PC-9 (cell line): ENCODE measurements around the gene TK1. TPM values are rescaled to one million over a fixed set of nuclear protein-coding genes. Genes with fewer than 3 reads are reported as not detected.

Experiments
- BruUV-seq: library from RNA; stranded (reverse); fragments of 400-500 nt; replicated peaks from 2 replicates; lab custom pipeline; 2021; lab: Mats Ljungman, UMichigan
- CTCF ChIA-PET: fragments of 300-600 bp; sonication (Branson Sonifier 250); formaldehyde crosslinking; loops from one replicate; lab custom pipeline; 2022; ENCODE audit warnings: antibody characterized with exemption; lab: Charles Lee
- POLR2A ChIA-PET: fragments of 300-600 bp; sonication (Branson Sonifier 250); formaldehyde crosslinking; loops from one replicate; lab custom pipeline; 2022; ENCODE audit warnings: antibody characterized with exemption; ENCODE audit not compliant: unreplicated experiment; lab: Charles Lee
- DNase-seq, 2 experiments: peaks; one replicate each; pipeline versions ENCODE4 v3.0.0 to v3.0.0-alpha.2; 2015 to 2022; ENCODE audit warnings: mixed read lengths in 1 of 2
- H2AFZ ChIP-seq: fragments of 200-600 bp; sonication (generic); 2 replicates; pipeline ENCODE4 v1.8.1; 2017; ENCODE audit warnings: antibody characterized with exemption
- H3F3A ChIP-seq: fragments of 200-600 bp; sonication (generic); 2 replicates; pipeline ENCODE4 v1.8.1; 2017; ENCODE audit warnings: antibody characterized with exemption, mild to moderate bottlenecking, low read depth; ENCODE audit not compliant: insufficient read depth
- H3K27ac ChIP-seq: fragments of 200-600 bp; sonication (generic); 2 replicates; pipeline ENCODE4 v1.6.1; 2016; ENCODE audit warnings: mixed run types
- H3K27me3 ChIP-seq: fragments of 200-600 bp; sonication (generic); 2 replicates; pipeline ENCODE4 v1.6.1; 2016; ENCODE audit warnings: low read depth, mixed run types; ENCODE audit not compliant: insufficient read depth
- H3K36me3 ChIP-seq: fragments of 200-600 bp; sonication (generic); 2 replicates; pipeline ENCODE4 v1.6.1; 2016; ENCODE audit warnings: low read depth, mixed run types
- H3K4me1 ChIP-seq: fragments of 200-600 bp; sonication (generic); replicated peaks from 2 replicates; pipeline ENCODE4 v1.6.1; 2016; ENCODE audit warnings: mixed run types; ENCODE audit not compliant: insufficient read depth
- H3K4me2 ChIP-seq: fragments of 200-600 bp; sonication (generic); 2 replicates; pipeline ENCODE4 v1.6.1; 2017; ENCODE audit warnings: mixed run types
- H3K4me3 ChIP-seq: fragments of 200-600 bp; sonication (generic); 2 replicates; pipeline ENCODE4 v1.6.1; 2016; ENCODE audit warnings: mixed run types
- H3K79me2 ChIP-seq: fragments of 200-600 bp; sonication (generic); 2 replicates; pipeline ENCODE4 v1.6.1; 2017; ENCODE audit warnings: low read depth, mixed run types
- H3K9me2 ChIP-seq: fragments of 200-600 bp; sonication (generic); 2 replicates; pipeline ENCODE4 v1.8.1; 2017; ENCODE audit warnings: mild to moderate bottlenecking; ENCODE audit not compliant: insufficient read depth
- H3K9me3 ChIP-seq: fragments of 200-600 bp; sonication (generic); 2 replicates; pipeline ENCODE4 v1.8.1; 2016; ENCODE audit warnings: low read depth; ENCODE audit not compliant: insufficient read depth
- H4K20me1 ChIP-seq: fragments of 200-600 bp; sonication (generic); 2 replicates; pipeline ENCODE4 v1.8.1; 2017; ENCODE audit not compliant: insufficient read depth
- EZH2 ChIP-seq: fragments of 200-600 bp; sonication (generic); IDR thresholded peaks from 2 replicates; pipeline ENCODE4 v1.8.0; 2017; ENCODE audit warnings: antibody characterized with exemption, low read depth
- intact Hi-C: fragments of 100-400 bp; cut with micrococcal nuclease; formaldehyde crosslinking; loops from one replicate; pipeline ENCODE4 v1.10.0; 2022; ENCODE audit not compliant: unreplicated experiment
- total RNA-seq: library from RNA; stranded (reverse); gene quantifications from 2 replicates; pipeline ENCODE4 v1.2.3, GENCODE V29; 2021
- TF ChIP-seq, protein P1 (sequence below): fragments of 200-600 bp; sonication (generic); conservative IDR thresholded peaks from 2 replicates; pipeline ENCODE4 v1.6.1; 2017; ENCODE audit warnings: mixed run types, antibody characterized with exemption, mild to moderate bottlenecking, moderate library complexity

The TK1 gene
- total RNA-seq, 1 experiment from 2014 or later: 137 TPM

DNA sequence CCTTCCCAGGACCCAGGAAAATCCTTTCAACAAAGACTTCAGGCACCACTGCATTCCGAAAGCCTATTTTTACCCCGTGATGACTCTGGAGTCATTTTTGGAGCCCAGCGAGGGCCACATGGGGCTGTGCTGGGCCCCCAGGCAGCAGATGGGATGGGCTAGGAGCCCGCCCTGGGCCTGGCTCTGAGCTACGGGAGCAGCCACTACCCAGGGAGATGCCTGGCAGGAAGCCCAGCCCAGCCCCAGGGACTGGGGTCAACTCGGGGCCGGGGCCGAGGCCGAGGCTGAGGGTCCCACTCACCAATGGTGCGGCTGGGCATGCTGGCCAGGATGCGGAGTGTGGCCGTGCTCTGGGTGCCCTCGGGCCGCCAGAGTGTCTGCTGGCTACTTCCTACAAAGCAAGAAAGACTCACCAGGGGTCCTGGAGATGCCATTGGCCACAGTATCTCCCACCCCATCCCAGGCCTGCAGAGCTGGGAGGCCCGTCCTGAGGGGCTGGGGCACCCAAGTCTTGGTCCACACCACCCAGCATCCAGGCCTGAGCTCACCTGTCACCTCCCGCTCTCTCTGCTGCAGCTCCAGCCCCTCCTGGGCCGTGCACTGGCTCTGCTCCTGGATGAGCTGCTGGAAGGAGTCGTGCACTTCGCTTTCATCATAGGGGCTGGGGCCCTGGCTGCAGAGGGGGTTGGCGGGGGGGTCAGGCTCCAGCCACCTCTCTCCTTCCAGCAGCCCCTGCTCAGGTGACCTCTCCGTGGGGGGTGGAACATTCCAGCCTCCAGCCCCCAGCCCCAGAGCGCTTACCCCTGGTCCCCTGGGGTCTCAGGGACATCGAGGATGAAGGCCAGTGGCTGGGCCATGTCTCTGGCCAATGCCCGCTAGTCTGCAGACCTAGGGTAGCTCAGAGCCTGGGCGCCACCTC lies 60.6 kb downstream of the TK1 start:
- CTCF ChIA-PET: interaction anchor here (1.1 kb wide), 1 partner anchor 12 kb away, joined by 3 read pairs; no protein-coding TSS in a partner anchor
- Histone ChIP-seq H3K79me2 (peaks cover 13% of the 10 kb centered on the region), H2AFZ (no peak overlapping the region), H4K20me1 (no peaks in the 10 kb centered on the region), H3K36me3 (no peaks in the 10 kb centered on the region), H3K27me3 (no peaks in the 10 kb centered on the region), H3F3A (peaks cover 11% of the 10 kb centered on the region; the same call in 1 of the 2 replicates), H3K9me2 (no peaks in the 10 kb centered on the region), H3K27ac (no peak overlapping the region), H3K4me2 (peak overlapping the region; percentile 96; the same call in 1 of the 2 replicates), H3K9me3 (no peaks in the 10 kb centered on the region), H3K4me1 (peaks cover 13% of the 10 kb centered on the region), H3K4me3 (no peak overlapping the region)
- intact Hi-C loops: no loop called here
- POLR2A ChIA-PET: interaction anchor here (0.6 kb wide), 1 partner anchor 14 kb away, joined by 5 read pairs; no protein-coding TSS in a partner anchor
- TF ChIP-seq, protein P1, sequence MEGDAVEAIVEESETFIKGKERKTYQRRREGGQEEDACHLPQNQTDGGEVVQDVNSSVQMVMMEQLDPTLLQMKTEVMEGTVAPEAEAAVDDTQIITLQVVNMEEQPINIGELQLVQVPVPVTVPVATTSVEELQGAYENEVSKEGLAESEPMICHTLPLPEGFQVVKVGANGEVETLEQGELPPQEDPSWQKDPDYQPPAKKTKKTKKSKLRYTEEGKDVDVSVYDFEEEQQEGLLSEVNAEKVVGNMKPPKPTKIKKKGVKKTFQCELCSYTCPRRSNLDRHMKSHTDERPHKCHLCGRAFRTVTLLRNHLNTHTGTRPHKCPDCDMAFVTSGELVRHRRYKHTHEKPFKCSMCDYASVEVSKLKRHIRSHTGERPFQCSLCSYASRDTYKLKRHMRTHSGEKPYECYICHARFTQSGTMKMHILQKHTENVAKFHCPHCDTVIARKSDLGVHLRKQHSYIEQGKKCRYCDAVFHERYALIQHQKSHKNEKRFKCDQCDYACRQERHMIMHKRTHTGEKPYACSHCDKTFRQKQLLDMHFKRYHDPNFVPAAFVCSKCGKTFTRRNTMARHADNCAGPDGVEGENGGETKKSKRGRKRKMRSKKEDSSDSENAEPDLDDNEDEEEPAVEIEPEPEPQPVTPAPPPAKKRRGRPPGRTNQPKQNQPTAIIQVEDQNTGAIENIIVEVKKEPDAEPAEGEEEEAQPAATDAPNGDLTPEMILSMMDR: no peak
- no peak for TF ChIP-seq EZH2
- BruUV-seq: no TSS peak
- DNase-seq: no peak

DNA sequence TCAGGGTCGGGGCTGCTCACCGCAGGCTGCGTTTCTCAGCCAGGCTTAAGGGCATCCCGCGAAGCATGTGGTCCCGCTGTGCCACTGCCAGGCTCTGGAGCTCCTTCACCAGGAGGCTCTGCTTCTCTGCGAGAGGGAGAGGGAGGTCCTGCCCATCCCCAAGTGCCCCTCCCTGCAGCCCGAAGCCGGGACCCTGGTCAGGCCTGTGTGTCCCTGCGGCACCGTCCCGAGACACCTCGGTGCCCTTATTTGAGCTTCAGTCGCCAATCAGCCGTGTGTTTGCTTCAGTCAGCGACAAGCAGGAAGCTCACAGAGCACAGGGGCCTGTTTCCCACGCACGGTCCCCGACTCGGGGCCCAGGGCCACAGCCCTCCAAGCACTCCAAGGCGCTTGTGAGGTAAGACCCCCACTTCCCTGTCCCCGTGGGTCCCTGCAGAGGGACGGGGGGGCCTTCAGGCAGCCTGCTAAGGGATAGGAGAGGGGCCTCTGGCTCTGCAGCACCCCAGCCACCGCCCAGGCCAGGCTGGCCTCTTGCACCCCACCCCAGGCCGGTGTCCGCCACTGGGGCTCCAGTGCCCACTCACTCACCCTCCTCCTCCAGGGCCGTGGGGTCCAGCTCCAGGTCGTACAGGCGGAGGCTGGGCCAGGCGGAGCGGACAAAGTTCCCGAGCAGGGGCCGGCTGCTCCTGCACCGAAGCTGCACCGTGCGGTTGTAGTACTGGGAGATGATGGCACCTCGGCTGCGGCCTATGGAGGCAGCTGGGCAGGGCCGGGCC lies 61.5 kb downstream of the TK1 start:
- no peaks in the 10 kb centered on the region for H4K20me1 ChIP-seq
- H3K9me2 ChIP-seq: no peaks in the 10 kb centered on the region
- H3K9me3 ChIP-seq: no peaks in the 10 kb centered on the region
- no peaks in the 10 kb centered on the region for H3K36me3 ChIP-seq
- peaks cover 13% of the 10 kb centered on the region for H3K4me1 ChIP-seq
- no peak overlapping the region for H3K4me2 ChIP-seq
- H3K4me3 ChIP-seq: no peak overlapping the region
- CTCF ChIA-PET: no interaction called here
- peaks cover 13% of the 10 kb centered on the region for H3K79me2 ChIP-seq
- no peak overlapping the region for H2AFZ ChIP-seq
- no peak overlapping the region for H3K27ac ChIP-seq
- DNase-seq: no peak
- intact Hi-C loops: no loop called here
- H3K27me3 ChIP-seq: no peaks in the 10 kb centered on the region
- TF ChIP-seq EZH2: no peak
- TF ChIP-seq, protein P1: no peak
- POLR2A ChIA-PET: interaction anchor here (0.6 kb wide), 1 partner anchor 20 kb away, joined by 3 read pairs; no protein-coding TSS in a partner anchor
- no TSS peak for BruUV-seq
- peaks cover 11% of the 10 kb centered on the region; the same call in 1 of the 2 replicates for H3F3A ChIP-seq

DNA sequence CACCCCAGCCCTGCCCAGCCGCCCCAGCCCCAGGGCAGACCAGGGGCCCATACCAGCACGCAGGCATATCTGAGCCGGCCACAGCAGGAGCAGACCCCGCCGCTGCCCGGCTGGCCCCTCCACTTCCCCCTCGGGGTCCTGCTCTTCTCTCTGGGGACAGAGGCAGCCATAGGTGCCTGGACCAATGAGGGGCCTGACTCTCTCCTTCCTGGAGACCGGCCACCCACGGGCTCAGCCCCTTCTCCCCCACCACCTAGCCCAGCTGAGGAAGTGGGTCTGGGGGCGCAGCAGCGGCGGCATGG lies 62.1 kb downstream of the TK1 start:
- CTCF ChIA-PET: no interaction called here
- Histone ChIP-seq H3K9me2 (no peaks in the 10 kb centered on the region), H3F3A (peaks cover 6% of the 10 kb centered on the region; the same call in 1 of the 2 replicates), H3K27me3 (no peaks in the 10 kb centered on the region), H3K4me3 (no peak overlapping the region), H3K4me1 (peaks cover 13% of the 10 kb centered on the region), H3K27ac (no peak overlapping the region), H2AFZ (no peak overlapping the region), H4K20me1 (no peaks in the 10 kb centered on the region), H3K36me3 (no peaks in the 10 kb centered on the region), H3K4me2 (no peak overlapping the region), H3K79me2 (peaks cover 13% of the 10 kb centered on the region), H3K9me3 (no peaks in the 10 kb centered on the region)
- POLR2A ChIA-PET: no interaction called here
- no TSS peak for BruUV-seq
- TF ChIP-seq EZH2: no peak
- TF ChIP-seq, protein P1: no peak
- no peak for DNase-seq
- intact Hi-C loops: no loop called here
